Measurements from ENCODE around the gene MGLL.
A peak's percentile ranks its signal among the peaks of the same experiment; 100 is the strongest.
"Not testable (repeated sequence)": the region's sequence is repeated elsewhere in the genome, so short reads cannot be mapped to it uniquely, and the experiment has no call there.

MGLL gene

DNA sequence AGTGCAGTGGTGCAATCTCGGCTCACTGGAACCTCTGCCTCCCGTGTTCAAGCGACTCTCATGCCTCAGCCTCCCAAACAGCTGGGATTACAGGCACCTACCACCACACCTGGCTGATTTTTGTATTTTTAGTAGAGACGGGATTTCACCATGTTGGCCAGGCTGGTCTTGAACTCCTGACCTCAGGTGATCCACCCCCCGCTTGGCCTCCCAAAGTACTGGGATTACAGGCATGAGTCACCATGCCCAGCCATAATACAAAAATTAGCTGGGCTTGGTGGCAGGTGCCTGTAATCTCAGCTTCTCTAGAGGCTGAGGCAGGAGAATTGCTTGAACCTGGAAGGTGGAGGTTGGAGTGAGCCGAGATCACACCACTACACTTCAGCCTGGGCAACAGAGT lies 167.3 kb downstream of the MGLL start:
- not testable (repeated sequence) for DNase-seq (ENCODE audit: low spot score)

DNA sequence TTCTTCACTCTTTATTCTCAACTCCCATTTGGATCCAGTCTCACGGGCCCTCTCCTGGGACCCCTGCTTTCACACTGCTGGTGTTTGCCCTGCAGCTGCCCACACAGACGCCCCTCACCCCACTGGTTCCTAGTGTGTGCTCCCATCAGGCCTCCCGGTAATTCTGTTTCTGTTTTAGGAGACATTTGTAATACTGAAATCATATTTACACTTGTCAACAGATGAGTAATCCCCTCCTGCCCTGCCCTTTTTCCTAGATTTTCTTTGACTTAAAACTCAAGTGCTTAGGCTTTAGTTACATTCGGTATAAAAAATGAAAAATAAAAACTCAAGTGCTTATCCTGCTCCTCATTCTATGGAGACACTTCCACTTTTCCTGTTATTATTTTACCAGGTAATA lies 167.9 kb downstream of the MGLL start:
- DNase-seq (ENCODE audit: low spot score): no peak

DNA sequence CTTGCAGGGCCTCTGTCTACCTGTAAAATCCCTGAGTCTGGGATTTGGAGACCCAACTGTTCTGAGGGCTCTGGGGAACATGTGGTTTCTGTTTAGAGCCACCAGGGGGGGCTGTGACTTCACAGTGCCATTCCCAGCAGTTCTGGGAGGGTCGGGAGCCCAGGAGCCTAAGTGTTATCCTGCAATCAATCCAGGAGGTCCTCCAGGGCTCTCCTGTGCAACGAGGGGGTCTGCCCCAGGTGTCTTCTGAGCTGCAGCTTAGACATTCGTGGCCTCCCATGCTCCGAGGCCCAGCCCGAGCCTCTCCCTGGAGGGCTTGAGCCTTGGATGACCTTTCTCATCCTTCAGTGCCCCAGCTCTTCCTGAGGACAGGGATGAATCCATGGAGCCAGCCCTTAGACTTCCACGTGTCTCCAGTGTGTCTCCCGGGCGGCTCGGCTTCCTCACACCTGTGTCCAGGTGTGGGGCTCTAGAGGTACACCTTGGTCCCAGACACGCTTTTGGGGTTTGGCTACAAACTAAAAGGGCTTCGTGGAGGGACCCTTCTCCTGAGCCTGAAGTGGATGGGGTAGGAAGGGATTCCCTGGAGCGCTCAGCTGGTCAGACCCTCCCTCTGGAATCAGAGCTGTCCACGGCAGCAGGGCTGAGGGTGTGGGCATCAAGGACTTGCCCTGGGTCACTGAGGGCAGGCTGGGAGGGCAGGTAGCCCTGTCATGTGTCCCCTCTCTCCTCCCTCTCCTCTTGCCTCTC lies 169.9 kb downstream of the MGLL start:
- peak; percentile 41 for DNase-seq (ENCODE audit: low spot score)

DNA sequence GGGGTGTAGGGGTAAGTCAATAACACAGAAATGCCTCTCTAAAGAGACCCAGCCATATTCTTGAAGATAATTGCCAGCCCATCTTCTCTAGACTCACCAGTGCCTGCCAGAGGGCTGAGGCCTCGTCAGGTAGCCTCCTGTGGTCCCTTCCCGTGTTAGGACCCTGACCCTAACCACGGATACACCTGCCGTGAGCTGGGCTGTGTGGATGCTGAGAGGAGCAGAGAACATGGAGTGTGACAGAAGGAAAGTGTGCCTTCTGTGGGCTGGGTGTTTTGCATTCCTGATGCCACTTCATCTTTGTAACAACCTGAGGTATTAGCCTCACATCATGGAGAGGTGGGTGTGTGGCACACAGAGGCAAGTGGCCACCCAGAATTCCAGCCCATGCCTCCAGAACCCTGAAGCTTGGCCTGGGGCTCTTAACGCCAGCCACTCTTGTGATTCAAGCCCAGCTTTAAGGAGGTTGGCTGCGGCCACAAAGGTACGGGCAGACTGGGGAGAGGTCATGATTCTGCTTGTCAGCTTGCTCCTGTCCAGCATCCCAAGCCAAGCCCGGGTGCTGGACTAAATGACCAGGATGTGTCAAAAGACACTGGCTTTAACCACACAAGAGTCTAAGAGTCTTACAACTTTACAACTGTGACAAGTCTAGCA lies 170.7 kb downstream of the MGLL start:
- no peak for DNase-seq (ENCODE audit: low spot score)

DNA sequence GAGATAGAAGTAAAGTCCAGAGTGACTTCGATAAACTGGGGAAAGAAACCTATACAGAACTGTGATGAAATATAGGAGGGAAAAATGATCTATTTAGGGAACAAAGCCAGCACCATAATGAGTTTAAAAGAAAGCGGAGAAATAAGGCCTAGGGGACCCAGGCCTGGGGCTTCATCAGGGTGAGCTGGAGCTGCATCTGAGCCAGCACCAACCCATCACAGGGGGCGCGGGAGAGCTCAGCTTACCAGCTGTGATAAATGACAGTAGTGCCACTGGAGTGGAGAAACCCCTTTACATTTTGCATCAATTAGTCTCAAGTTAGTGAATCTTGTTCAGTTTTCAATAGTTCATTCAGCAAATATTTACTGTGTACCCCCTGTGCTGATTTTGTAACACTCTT lies 172.1 kb downstream of the MGLL start:
- DNase-seq (ENCODE audit: low spot score): no peak

DNA sequence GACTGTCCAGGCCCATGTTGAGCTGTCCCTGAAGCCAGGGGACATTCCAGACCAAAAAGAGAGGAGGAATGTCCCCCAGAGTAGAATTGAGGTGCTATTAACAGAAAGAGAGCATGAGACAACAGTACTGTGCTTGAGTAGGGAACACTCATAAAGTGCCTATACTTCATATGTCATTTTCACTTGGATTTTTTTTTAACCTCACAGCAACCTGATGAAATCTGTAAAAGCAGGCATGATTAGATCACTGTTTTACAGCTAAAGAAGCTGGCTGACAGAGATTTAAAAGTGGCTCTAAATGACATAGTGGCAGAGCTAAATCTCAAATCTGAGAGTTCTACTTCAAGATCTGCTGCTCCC lies 174.5 kb downstream of the MGLL start:
- no peak for DNase-seq (ENCODE audit: low spot score)

DNA sequence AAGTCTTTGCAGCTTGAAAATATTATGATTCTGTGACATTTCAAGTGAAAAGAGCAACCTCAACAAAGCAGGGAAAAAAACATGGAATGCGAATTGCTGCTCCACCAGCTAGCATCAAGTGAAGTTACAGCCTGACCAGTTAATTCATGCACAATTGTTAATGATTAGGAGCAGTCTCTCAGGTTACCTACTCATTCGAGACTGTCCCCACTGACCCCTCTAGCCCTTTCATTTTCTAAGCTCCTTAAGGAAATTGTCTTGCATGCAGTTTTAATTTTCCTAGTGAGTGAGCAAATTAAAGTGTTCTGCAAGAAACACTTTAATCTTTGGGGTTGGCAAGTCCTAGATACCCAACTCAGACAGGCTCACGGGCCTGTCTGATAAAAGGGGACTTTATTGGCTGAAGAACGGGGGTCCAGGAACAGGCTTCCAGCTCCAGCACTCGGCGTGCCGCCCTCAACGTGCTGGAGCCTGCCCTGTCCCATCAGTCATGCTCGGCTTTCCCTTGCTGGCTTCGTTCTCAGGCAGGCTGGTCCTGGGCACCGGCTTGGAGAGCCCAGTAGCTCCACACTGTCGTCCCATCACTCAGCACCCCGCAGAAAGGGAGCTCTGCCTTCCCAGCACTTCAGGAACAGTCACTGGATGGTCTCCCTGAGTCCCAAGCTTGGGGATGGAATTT lies 175.0 kb downstream of the MGLL start:
- DNase-seq (ENCODE audit: low spot score): no peak

DNA sequence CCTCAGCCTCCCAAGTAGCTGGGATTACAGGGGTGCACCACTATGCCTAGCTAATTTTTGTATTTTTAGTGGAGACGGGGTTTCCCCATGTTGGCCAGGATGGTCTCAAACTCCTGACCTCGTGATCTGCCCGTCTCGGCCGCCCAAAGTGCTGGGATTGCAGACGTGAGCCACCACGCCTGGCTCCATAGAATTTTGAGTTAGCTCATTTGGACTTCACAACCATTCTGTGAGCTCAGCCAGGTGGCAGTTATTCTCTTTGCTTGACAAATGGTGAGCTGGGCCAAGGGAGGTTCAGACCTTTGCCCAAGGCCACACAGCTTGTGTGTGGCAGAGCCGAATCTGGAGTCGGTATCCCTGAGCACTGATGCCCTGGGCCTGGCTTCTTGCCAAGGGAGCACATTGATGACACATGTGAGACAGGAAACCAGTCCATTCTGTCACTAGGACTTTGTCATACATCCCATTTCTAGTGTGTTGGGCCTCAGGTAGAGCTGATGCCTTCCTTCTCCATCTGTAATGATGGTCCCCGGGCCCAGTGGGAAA lies 175.7 kb downstream of the MGLL start:
- no peak for DNase-seq (ENCODE audit: low spot score)

DNA sequence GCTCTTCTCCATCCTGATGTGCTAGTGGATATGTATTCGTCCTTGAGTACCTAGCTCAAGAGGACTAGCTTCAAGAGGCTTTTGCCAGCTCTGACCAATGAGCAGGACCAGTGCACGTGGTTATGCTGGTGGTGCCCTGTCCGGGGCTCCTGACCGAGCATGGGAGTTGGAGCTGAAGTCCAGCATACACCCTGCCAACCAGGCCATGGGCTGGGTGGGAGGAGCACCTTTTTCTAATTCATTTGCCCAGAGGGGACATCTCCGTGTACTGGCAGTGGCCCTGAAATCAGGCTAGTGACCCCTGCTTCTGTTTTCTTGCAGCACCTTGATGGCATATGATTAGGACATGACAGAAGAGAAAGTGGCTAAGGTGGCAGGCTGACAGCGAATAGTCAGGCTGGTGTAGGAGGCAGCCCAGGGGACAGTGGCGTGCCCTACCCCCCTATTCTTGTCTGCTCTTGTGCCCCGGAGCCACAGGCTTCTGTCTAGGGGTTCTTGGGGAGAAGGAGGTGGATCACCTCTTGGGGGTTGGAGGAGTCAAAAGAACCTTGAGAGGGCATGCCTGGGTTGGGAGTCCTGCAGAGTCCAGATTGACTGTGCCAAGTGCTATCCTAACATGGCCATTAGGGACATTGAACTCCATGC lies 176.8 kb downstream of the MGLL start:
- no peak for DNase-seq (ENCODE audit: low spot score)

DNA sequence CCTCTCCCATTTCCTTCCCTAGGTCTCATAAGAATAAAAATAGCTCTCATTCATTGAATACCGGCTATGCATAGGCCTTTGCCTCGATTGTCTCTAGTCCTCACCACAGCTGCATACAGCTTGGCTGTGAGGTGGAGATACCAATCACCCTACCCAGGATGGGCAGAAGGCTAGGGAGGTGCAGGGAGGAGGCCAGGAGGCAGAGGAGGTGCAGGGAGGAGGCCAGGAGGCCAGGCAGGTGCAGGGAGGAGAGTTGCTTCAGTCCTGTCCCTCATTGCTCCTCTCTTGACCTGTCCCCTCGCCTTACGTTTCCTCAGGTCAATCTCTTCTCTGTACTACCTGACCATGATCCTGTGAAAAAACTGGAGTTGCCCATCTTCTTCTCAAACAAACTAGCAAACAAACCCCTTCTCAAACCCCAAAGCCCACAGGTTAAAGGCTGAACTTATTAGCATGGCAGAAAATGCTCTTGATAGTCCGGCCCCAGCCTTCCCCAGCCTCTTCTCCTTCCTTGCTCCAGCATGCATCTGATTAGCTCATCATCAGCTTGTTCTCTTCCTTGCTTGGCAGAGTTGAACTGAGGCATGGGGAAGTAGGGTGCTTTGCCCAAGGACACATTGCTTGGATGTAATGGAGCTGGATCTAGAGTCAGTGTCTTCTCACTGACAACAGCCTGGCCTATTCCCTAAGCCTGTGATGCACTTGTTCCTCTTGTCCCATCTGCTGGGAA lies 177.5 kb downstream of the MGLL start:
- DNase-seq (ENCODE audit: low spot score): no peak

DNA sequence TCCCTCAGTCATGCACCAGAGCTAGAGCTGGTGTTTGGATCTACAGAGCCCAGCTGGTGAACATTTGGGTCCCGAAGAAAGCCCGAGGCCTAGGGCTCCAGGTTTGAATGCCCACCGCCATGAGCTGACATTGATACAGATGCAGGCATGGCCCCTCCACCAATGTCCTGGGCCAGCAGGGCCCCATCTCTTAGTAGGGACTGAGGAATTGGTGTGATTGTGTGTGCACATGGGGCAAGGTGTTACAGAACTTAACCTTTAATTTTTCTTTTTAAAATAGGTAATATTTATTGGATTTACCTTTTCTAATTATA lies 182.3 kb downstream of the MGLL start:
- DNase-seq (ENCODE audit: low spot score): no peak

DNA sequence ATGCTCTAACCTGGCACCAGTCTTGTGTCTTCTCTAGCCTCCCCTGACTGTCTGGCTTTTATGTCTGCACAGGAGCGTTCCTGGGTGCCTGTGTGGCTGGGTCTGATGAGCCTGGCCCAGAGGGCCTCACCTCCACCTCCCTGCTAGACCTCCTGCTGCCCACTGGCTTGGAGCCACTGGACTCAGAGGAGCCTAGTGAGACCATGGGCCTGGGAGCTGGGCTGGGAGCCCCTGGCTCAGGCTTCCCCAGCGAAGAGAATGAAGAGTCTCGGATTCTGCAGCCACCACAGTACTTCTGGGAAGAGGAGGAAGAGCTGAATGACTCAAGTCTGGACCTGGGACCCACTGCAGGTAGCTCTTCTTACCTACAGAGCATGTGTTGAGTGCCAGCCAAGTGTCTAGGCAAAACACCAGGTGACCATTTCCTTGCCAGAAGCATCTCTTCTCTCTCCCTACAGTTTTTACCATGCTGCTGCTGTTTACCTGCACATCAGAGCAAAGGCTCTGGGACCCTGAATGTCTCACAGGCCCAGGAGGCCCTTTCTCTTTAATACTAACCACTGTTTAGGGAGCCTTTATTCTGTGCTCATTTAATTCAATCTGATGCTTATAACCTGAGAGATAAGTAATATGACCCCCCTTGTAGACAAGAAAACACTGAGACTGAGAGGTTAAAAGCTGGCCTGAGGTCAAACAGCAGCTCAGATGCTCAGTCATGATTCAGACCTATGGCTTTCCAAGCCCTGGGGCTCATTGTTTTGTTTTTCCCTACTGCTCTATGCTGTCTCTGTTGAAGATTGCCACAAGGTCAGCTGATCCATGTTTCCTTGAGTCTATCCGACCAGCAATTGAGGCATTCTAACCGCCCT lies 182.9 kb downstream of the MGLL start:
- DNase-seq (ENCODE audit: low spot score): no peak

Measured in SW480 (cell line).